RWPE2 (cell line): ENCODE results near the gene TRIM5.

Experiments
- ATAC-seq: fragments of 200-7000 bp; cut with Tn5 transposase; 3 replicates; pipeline ENCODE4 v1.9.1; 2021; ENCODE audit warnings: low read depth
- DNase-seq: peaks from one replicate; pipeline ENCODE4 v3.0.0-alpha.2; 2020; ENCODE audit warnings: low spot score
- H3K27ac ChIP-seq: fragments of 450-650 bp; 2 replicates; pipeline ENCODE4 v1.5.1; 2017; ENCODE audit warnings: mild to moderate bottlenecking; ENCODE audit not compliant: poor library complexity, severe bottlenecking
- H3K27me3 ChIP-seq: fragments of 250-450 bp; sonication (Bioruptor Pico); 2 replicates; pipeline ENCODE4 v1.5.1; 2021; ENCODE audit warnings: mild to moderate bottlenecking, moderate library complexity; ENCODE audit not compliant: insufficient read depth, poor library complexity, severe bottlenecking
- H3K36me3 ChIP-seq: fragments of 250-450 bp; sonication (Bioruptor Pico); 2 replicates; pipeline ENCODE4 v1.5.1; 2020; ENCODE audit warnings: low read depth, mild to moderate bottlenecking, moderate library complexity
- H3K4me1 ChIP-seq: fragments of 250-450 bp; sonication (Bioruptor Pico); 2 replicates; pipeline ENCODE4 v1.5.1; 2021; ENCODE audit warnings: mild to moderate bottlenecking, moderate library complexity; ENCODE audit not compliant: insufficient read depth, poor library complexity, severe bottlenecking
- H3K4me3 ChIP-seq: fragments of 250-450 bp; sonication (Bioruptor Pico); 2 replicates; pipeline ENCODE4 v1.5.1; 2021; ENCODE audit warnings: mild to moderate bottlenecking, moderate library complexity; ENCODE audit not compliant: severe bottlenecking
- H3K9me3 ChIP-seq: fragments of 250-450 bp; sonication (Bioruptor Pico); 2 replicates; pipeline ENCODE4 v1.5.1; 2021; ENCODE audit warnings: mild to moderate bottlenecking, moderate library complexity; ENCODE audit not compliant: severe bottlenecking
- TF ChIP-seq, protein P1 (sequence below): fragments of 450-650 bp; IDR thresholded peaks from one replicate; pipeline ENCODE4 v1.5.1; 2017; ENCODE audit warnings: mild to moderate bottlenecking, moderate library complexity; ENCODE audit not compliant: poor library complexity, severe bottlenecking

TRIM5 gene

DNA sequence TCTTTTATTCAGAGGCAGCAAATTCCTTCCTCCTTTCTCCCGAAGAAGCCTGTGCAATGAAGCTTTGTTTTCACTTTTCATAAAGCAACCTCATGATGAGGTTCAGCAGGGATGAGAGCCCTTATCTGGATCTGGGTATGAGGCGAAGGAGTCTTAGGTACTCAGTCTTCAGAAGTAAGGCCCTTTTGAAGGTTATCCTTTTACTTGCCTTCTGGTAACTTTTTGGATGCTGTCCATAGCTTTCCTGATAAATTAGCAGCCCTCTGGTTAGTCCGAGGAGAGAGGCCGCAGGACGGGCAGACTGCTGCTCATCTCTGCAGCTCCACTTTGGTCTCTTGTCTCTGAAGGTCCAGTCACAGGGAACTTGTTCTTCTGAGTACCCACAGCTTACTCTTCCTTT, 5.9 kb upstream of the TRIM5 start:
- ATAC-seq (no peak), DNase-seq (no peak)
- H3K4me1 ChIP-seq, result peaks cover 15% of the 10 kb centered on the region
- H3K4me3 ChIP-seq, result no peak overlapping the region
- no peaks in the 10 kb centered on the region for H3K36me3 ChIP-seq
- H3K27ac ChIP-seq, result no peak overlapping the region
- no peaks in the 10 kb centered on the region for H3K9me3 ChIP-seq
- no peaks in the 10 kb centered on the region for H3K27me3 ChIP-seq
- TF ChIP-seq, protein P1, sequence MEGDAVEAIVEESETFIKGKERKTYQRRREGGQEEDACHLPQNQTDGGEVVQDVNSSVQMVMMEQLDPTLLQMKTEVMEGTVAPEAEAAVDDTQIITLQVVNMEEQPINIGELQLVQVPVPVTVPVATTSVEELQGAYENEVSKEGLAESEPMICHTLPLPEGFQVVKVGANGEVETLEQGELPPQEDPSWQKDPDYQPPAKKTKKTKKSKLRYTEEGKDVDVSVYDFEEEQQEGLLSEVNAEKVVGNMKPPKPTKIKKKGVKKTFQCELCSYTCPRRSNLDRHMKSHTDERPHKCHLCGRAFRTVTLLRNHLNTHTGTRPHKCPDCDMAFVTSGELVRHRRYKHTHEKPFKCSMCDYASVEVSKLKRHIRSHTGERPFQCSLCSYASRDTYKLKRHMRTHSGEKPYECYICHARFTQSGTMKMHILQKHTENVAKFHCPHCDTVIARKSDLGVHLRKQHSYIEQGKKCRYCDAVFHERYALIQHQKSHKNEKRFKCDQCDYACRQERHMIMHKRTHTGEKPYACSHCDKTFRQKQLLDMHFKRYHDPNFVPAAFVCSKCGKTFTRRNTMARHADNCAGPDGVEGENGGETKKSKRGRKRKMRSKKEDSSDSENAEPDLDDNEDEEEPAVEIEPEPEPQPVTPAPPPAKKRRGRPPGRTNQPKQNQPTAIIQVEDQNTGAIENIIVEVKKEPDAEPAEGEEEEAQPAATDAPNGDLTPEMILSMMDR, result no peak

DNA sequence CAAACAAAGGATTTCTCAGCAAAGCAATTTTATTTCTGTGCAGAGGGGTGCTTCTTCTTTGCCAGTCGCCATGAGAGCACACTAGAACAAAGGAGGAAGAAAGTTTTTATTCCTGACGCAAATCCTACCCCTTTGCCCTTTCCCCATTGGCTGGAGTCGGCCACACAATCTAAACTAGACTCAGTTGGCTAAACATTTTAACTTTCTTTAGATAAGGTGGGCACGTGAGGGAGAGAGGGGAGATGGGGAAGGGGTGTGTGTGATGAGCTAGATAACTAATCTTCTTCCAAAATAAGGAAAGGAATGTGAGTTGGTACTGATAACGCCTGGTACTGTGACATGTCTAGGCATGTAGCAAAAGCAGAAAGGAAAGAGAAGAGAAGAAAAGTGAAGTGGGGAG, 5.3 kb upstream of the TRIM5 start:
- peaks cover 18% of the 10 kb centered on the region for H3K4me1 ChIP-seq
- TF ChIP-seq, protein P1, result no peak
- no peak for DNase-seq
- no peaks in the 10 kb centered on the region for H3K36me3 ChIP-seq
- no peaks in the 10 kb centered on the region for H3K9me3 ChIP-seq
- no peak overlapping the region for H3K27ac ChIP-seq
- ATAC-seq, result no peak
- peak overlapping the region; percentile 7 for H3K4me3 ChIP-seq
- H3K27me3 ChIP-seq, result no peaks in the 10 kb centered on the region

DNA sequence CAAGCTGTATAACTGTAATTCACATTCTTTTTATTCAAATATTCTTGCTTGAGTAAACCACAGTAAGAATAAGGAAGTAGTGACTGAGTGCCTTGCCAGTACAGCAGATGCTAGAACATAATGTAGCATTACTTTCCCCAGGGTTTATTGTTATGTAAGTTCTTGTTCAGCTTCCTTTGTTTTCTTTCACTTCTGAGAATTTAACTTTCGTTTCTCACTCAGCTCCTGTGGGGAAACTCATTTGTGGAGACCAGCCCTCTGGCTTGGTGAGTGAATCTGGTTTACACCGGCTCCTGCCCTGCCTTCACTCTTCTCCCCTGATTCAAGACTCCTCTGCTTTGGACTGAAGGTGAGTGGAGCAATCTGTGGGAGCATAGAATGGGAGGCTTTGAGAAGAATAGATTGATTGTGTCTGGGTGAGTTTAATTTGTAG, 4.7 kb upstream of the TRIM5 start, which contains the start of gene TRIM22:
Gene TRIM22, plus strand, starts transcription at position 240 of the 433 bp plus-strand sequence. CDS start 6,443 bp downstream, outside the sequence.
- H3K4me1 ChIP-seq, result peaks cover 20% of the 10 kb centered on the region
- no peaks in the 10 kb centered on the region for H3K9me3 ChIP-seq
- TF ChIP-seq, protein P1, result no peak
- peak within 1 kb of the TSS; percentile 7 for H3K4me3 ChIP-seq
- DNase-seq (no peak), ATAC-seq (peak; percentile 13; the same call in 2 of the 3 replicates)
- no peaks in the 10 kb centered on the region for H3K36me3 ChIP-seq
- no peak within 1 kb of the TSS for H3K27ac ChIP-seq
- no peaks in the 10 kb centered on the region for H3K27me3 ChIP-seq

DNA sequence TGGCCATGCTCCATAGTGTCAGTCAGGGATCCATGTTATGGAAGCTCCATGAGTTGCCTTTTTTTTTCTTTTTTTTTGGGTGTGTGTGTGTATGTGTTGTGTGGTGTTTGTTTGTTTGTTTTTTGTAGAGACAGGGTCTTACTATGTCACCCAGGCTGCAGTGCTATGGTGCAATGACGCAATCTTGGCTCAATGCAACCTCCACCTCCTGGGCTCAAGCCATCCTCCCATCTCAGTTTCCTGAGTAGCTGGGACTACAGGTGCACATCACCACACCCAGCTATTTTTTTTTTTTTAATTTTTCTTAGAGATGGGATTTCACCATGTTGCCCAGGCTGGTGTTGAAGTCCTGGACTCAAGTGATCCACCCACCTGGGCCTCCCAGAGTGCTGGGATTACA, 3.6 kb upstream of the TRIM5 start:
- TF ChIP-seq, protein P1, result no peak
- Histone ChIP-seq H3K4me3 (no peak overlapping the region), H3K36me3 (no peaks in the 10 kb centered on the region), H3K4me1 (peaks cover 24% of the 10 kb centered on the region), H3K27me3 (no peaks in the 10 kb centered on the region), H3K9me3 (no peaks in the 10 kb centered on the region), H3K27ac (no peak overlapping the region)
- no peak for DNase-seq
- no peak for ATAC-seq

DNA sequence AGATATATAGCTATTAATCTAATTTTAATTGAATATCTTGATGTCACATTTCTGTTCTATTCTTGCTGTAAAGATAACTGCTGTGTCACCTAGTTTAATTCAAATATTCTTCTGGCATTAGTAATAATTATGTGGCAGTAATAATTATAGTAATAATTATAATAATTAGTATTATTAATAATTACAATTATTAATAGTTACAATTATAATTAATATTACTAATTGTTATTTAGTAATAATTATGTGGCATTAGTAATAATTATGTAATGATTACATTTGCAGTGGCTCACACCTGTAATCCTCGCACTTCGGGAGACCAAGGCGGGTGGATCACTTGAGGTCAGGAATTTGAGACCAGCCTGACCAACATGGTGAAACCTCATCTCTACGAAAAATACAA, 1.6 kb upstream of the TRIM5 start:
- Histone ChIP-seq H3K27me3 (no peaks in the 10 kb centered on the region), H3K4me3 (no peak overlapping the region), H3K9me3 (no peaks in the 10 kb centered on the region), H3K36me3 (no peaks in the 10 kb centered on the region; the same call in 1 of the 2 replicates), H3K4me1 (peaks cover 24% of the 10 kb centered on the region), H3K27ac (no peak overlapping the region)
- no peak for ATAC-seq
- DNase-seq, result no peak
- TF ChIP-seq, protein P1, result no peak
